Ramos (cell line): ENCODE results near the gene ZC3H15.

Experiments
- in situ Hi-C: fragments of 300-500 bp; cut with MboI; formaldehyde crosslinking; loops from one replicate; pipeline ENCODE4 v1.14.3; 2022; ENCODE audit warnings: low sequenced_read_pairs; ENCODE audit not compliant: unreplicated experiment

ZC3H15 gene

DNA sequence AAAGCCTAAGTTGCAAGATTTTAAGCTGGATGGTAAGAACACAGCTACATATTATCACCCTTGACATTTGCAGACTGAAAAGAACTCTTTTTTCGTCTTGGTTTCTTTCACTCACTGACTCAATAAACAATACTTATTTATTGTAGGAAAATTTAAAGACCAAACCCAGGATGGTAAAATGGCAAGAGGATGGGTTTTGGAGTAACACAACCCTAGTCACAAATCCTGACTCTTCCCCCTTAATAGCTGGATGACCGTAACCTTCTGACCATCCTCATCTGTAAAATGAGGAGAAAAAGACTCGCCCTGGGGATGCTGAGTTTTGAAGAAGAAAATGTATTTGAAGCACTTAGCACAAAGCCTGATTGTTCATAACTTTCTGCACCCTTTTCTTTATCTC is 48.3 kb downstream of the ZC3H15 start:
- in situ Hi-C loops, result no loop called here

DNA sequence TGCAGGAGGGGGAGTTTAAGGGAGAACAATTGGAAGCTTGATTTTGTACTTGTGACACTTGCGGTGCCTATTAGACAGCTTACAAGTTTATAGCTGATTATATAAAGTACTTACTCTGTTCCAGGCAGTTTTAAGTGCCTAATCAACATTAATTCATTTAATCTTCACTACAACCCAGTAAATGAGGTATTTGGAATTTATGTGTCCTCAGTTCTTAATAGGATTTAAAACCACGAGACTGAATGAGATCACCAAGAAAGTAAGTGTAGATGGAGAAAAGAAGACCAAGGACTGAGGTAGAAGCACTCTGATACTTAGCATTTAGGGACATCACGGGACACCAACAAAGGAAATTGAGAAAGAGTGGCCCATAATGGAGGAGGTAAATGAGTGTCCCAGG is 49.8 kb downstream of the ZC3H15 start:
- in situ Hi-C loops, result no loop called here

DNA sequence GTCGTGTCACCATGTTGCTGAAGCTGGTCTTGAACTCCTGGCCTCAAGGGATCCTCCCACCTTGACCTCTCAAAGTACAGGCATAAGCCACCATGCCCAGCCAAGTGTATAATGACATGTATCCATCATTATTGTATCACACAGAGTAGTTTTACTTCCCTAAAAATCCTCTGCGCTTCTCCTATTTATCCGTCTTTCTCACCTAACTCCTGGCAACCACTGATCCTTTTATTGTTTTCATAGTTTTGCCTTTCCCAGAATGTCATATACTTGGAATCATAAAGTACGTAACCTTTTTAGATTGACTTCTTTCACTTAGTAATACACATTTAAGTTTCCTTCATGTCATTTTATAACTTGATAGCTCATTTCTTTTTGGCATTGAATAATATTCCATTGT is 51.0 kb downstream of the ZC3H15 start:
- in situ Hi-C loops, result no loop called here

- in situ Hi-C loops, result no loop called here
These were observed 54.9 kb downstream of the ZC3H15 start for GRCh38 chr2:186540941-186541340.

DNA sequence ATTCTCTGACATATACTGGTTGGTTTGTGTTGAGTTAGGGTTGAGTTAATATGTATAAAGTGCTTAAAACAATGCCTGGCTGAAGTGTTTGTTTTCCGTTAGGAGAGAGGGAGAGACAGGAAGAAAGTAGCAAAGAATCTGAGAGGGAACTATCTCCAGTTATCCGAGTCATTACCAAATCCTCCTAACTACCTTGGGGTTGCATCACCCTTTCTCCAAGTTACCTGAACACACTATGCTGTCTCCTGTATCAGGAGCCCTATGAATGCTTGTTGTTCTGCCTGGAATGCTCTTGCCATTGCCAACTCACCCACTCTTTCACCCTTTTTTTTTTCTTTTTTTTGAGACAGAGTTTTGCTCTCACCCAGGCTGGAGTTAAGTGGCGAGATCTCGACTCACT is 55.9 kb downstream of the ZC3H15 start:
- in situ Hi-C loops, result no loop called here

GRCh38 chr2:186543561-186544131 is 57.6 kb downstream of the ZC3H15 start:
- in situ Hi-C loops, result no loop called here

- in situ Hi-C loops, result no loop called here
These were observed 58.2 kb downstream of the ZC3H15 start for GRCh38 chr2:186544255-186544675.

DNA sequence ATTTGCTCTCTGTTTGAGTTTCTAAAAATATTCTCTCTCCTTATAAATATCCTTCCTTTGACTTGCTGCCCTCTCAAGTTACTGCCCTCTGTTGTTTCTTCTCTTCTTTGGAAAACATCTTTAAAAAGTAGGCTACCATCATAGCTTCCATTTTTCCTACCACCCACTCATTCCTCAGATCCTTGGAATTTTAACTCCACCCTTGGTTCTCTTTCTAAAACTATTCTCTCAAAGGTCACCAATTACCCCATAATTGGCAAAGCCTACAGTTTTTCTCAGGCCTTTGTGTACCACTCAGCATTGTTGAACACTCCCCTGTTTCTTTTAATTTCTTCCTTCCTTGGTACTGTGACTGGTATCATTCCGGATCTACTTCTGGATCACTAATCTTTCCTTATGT is 60.8 kb downstream of the ZC3H15 start:
- in situ Hi-C loops, result no loop called here

GRCh38 chr2:186551323-186552050 is 65.4 kb downstream of the ZC3H15 start:
- in situ Hi-C loops, result no loop called here

DNA sequence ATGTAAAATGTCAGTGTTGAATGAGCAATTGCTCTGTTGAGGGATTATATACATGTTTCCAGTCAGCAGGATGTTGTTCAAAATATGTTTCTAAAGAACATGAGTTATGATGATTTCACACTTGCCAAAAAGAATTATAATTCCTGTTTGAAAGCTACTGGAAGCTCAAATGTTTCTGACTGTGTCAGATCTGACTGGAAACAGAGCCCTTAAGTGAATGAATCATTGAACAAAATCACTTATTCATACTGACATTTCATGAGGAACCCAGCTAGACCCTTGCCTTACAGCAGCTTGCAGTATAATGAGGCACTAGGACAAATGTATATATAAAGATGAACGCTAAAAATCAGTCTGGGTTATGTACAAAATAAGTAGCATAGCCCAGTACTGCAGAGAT is 68.4 kb downstream of the ZC3H15 start:
- in situ Hi-C loops, result no loop called here

- in situ Hi-C loops, result no loop called here
These were observed 69.0 kb downstream of the ZC3H15 start for GRCh38 chr2:186554850-186555671.

DNA sequence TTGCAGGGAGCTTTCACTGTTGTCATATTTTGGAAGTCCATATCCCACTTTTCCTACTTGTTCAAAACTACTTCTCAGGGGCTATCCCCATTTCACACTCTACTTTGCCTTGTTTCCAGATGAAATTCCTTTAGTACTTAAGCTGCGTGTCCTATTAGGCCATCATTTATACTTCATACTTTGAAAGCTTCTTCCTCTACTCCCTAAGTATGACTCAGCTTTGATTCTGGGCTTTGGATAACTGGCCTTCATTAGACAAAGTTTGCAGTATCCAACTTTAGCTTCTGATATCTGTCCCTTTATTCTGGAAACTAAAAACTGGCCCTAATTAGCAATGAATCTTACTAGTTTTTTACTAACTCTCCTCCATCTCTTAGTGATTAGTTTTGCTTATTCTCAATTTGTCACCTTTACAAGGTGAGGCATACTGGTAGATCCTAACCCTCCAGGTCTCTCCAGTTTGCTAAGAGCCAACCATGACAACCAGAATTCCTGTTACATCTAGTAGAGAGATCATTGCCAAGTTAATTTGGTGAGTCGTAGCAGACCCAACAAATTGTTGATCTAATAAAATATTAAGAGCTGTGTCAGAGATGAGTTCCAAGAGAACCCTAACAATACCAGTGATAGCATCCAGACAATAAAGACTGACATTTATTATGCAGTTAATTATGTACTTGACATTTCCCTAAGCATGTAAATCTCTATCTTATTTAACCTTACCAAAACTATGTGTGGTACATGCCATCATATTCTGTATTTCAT is 72.6 kb downstream of the ZC3H15 start:
- in situ Hi-C loops, result no loop called here
